Activated T-helper 17 cell treated with anti-CD3 and anti-CD28 coated beads, Interleukin-2, amount 50 U/mL, for 72 hours (primary cell): Measurements from ENCODE around the gene SCMH1. TPM values are rescaled to one million over a fixed set of nuclear protein-coding genes. Genes with fewer than 3 reads are reported as not detected.
A peak's percentile ranks its signal among the peaks of the same experiment; 100 is the strongest.
"Not testable (repeated sequence)": the region's sequence is repeated elsewhere in the genome, so short reads cannot be mapped to it uniquely, and the experiment has no call there.

Experiments used
- ATAC-seq: fragments of 150-1000 bp; cut with Tn5 transposase; replicated peaks from 2 replicates; pipeline ENCODE4 v1.10.0; 2021; ENCODE audit warnings: mild to moderate bottlenecking, moderate library complexity
- H3K27ac Mint-ChIP-seq: one replicate; pipeline ENCODE4 v1.8.0; 2022; ENCODE audit warnings: mixed read lengths
- H3K27me3 Mint-ChIP-seq: one replicate; pipeline ENCODE4 v1.8.0; 2022; ENCODE audit warnings: mixed read lengths
- H3K36me3 Mint-ChIP-seq: one replicate; pipeline ENCODE4 v1.8.0; 2022; ENCODE audit warnings: low read depth, mild to moderate bottlenecking, mixed read lengths
- H3K4me1 Mint-ChIP-seq: one replicate; pipeline ENCODE4 v1.8.0; 2022; ENCODE audit warnings: mixed read lengths
- H3K4me3 Mint-ChIP-seq: one replicate; pipeline ENCODE4 v1.8.0; 2022; ENCODE audit warnings: mild to moderate bottlenecking, mixed read lengths
- H3K9me3 Mint-ChIP-seq: one replicate; pipeline ENCODE4 v1.8.0; 2022; ENCODE audit warnings: mixed read lengths
- total RNA-seq, 2 donors: library from RNA; stranded (reverse); gene quantifications; one replicate each; pipeline ENCODE4 v1.2.3, GENCODE V29; 2022

The SCMH1 gene
- total RNA-seq, 2 donors from 2014 or later = 23.2 to 27.5 TPM

GRCh38 chr1:41239988-41240610, 2.0 kb downstream of the SCMH1 start:
- H3K27ac Mint-ChIP-seq = peak overlapping the region; percentile 87
- H3K4me1 Mint-ChIP-seq = peaks cover 5% of the 10 kb centered on the region
- H3K9me3 Mint-ChIP-seq = no peaks in the 10 kb centered on the region
- no peak for ATAC-seq
- H3K4me3 Mint-ChIP-seq = peak overlapping the region; percentile 79
- H3K27me3 Mint-ChIP-seq = no peaks in the 10 kb centered on the region
- H3K36me3 Mint-ChIP-seq = no peaks in the 10 kb centered on the region

DNA sequence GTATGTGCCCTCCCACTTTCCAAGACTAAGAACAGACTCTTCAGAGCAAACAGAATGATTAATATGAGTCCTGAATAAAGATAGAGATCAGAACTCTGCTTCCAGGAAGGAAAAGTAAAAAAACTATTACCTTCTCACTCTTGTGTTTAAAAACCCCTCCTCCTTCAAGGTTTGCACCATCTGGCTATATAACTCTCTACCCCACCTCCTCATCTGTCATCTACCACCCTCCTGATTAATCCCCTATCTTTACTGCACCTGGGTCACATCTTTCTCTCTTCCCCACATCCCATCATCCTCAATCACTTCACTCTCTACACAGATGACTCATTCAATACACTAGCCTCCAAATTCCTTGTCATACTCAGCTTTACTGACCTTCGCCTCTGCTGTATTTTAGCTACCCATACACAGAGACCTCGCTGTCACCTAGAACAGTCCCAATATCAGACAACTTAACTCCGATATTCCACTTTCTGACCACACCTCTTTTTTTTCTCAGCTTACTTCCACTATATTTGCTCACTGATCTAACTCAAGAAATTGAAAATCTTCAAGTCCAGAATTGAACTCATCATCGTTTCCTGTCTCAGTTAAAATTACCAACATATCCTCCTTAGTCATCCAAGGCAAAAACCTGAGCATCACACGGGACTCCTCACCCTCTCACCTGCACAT, 3.7 kb downstream of the SCMH1 start:
- H3K27me3 Mint-ChIP-seq = no peaks in the 10 kb centered on the region
- peaks cover 9% of the 10 kb centered on the region for H3K4me1 Mint-ChIP-seq
- H3K9me3 Mint-ChIP-seq = no peaks in the 10 kb centered on the region
- peak; percentile 64 for ATAC-seq
- no peak overlapping the region for H3K27ac Mint-ChIP-seq
- no peak overlapping the region for H3K4me3 Mint-ChIP-seq
- H3K36me3 Mint-ChIP-seq = no peaks in the 10 kb centered on the region

DNA sequence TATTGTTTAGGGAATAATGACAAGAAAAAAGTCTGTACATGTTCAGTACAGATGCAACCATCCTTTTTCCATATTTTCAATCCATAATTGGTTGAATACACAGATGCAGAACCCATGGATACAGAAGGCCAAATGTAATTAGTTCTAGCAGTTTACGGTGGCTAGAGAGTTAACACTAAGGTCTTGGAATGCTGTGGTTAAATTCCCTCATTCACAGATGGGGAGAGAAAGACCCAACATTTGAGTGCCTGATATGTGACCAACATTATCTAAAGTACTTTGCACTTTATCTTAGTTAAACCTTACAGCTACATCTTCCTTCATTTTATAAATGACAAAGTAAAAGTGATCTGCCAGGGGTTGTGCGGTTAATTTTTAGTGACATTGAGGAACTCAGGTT, 5.3 kb downstream of the SCMH1 start:
- Mint-ChIP-seq H3K27me3 (no peaks in the 10 kb centered on the region), H3K4me1 (peaks cover 9% of the 10 kb centered on the region), H3K36me3 (no peaks in the 10 kb centered on the region), H3K9me3 (no peaks in the 10 kb centered on the region), H3K4me3 (no peak overlapping the region), H3K27ac (no peak overlapping the region)
- ATAC-seq = no peak

DNA sequence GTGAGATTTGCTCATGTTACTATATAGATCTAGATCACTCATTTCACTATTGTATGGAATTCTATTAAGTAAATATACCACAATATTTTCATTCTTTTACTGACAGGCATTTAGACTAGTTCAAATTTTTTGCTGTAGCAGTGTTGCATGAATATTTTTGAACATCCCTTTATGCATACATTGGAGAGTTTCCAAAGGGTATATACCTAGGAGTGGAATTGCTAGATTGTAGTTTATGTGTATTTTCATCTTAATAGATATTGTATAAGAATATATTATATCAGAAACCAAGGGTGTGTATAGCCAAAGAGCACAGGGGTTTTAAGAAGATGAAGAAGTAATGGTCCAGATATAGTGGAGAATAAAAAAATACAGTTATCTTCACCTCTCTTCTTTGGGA, 6.2 kb downstream of the SCMH1 start:
- Mint-ChIP-seq H3K4me3 (no peak overlapping the region), H3K4me1 (peaks cover 8% of the 10 kb centered on the region), H3K9me3 (no peaks in the 10 kb centered on the region), H3K36me3 (no peaks in the 10 kb centered on the region), H3K27me3 (no peaks in the 10 kb centered on the region), H3K27ac (no peak overlapping the region)
- no peak for ATAC-seq

GRCh38 chr1:41233708-41234107, 8.4 kb downstream of the SCMH1 start:
- H3K27me3 Mint-ChIP-seq = no peaks in the 10 kb centered on the region
- H3K4me1 Mint-ChIP-seq = peaks cover 4% of the 10 kb centered on the region
- no peak overlapping the region for H3K27ac Mint-ChIP-seq
- ATAC-seq = no peak
- H3K36me3 Mint-ChIP-seq = no peaks in the 10 kb centered on the region
- H3K4me3 Mint-ChIP-seq = no peak overlapping the region
- no peaks in the 10 kb centered on the region for H3K9me3 Mint-ChIP-seq

GRCh38 chr1:41232305-41232704, 9.8 kb downstream of the SCMH1 start:
- no peak for ATAC-seq
- no peaks in the 10 kb centered on the region for H3K27me3 Mint-ChIP-seq
- H3K4me1 Mint-ChIP-seq = peaks cover 4% of the 10 kb centered on the region
- H3K36me3 Mint-ChIP-seq = peaks cover 5% of the 10 kb centered on the region
- H3K27ac Mint-ChIP-seq = no peak overlapping the region
- no peaks in the 10 kb centered on the region for H3K9me3 Mint-ChIP-seq
- H3K4me3 Mint-ChIP-seq = no peak overlapping the region

- Mint-ChIP-seq H3K36me3 (peaks cover 5% of the 10 kb centered on the region), H3K9me3 (no peaks in the 10 kb centered on the region), H3K27ac (no peak overlapping the region), H3K4me3 (no peak overlapping the region), H3K4me1 (peaks cover 4% of the 10 kb centered on the region), H3K27me3 (no peaks in the 10 kb centered on the region)
- no peak for ATAC-seq
These were observed 11.4 kb downstream of the SCMH1 start for GRCh38 chr1:41230656-41231055.

- not testable (repeated sequence) for H3K4me1 Mint-ChIP-seq, H3K9me3 Mint-ChIP-seq, H3K27ac Mint-ChIP-seq, H3K27me3 Mint-ChIP-seq, ATAC-seq, H3K4me3 Mint-ChIP-seq, H3K36me3 Mint-ChIP-seq
These were observed 12.9 kb downstream of the SCMH1 start for GRCh38 chr1:41229219-41229618.

- Mint-ChIP-seq H3K4me3 (no peak overlapping the region), H3K36me3 (peaks cover 5% of the 10 kb centered on the region), H3K27me3 (no peaks in the 10 kb centered on the region), H3K9me3 (no peaks in the 10 kb centered on the region), H3K27ac (no peak overlapping the region), H3K4me1 (no peaks in the 10 kb centered on the region)
- ATAC-seq = no peak
These were observed 15.2 kb downstream of the SCMH1 start for GRCh38 chr1:41226815-41227434.

DNA sequence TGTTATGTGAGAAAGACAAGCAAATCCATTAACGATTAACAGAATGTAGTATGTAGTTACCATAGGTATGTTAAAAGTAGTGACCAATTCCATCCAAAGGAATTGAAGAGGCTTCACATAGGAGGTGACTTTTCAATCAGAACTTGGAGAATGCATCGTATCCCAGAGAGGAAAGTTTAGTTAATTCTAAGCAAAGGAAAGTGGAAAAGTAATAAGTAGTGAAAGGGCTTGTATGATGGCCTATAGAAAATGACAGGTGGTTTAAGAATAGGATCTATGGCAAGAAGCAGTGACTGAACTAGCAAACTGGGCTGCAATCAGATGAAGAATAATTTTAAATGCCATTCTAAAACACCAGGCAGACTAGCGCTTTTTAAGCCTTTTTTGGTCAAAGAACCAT, 16.6 kb downstream of the SCMH1 start:
- Mint-ChIP-seq H3K36me3 (peaks cover 12% of the 10 kb centered on the region), H3K4me1 (peaks cover 4% of the 10 kb centered on the region), H3K27me3 (no peaks in the 10 kb centered on the region), H3K9me3 (peaks cover 4% of the 10 kb centered on the region), H3K27ac (no peak overlapping the region), H3K4me3 (no peak overlapping the region)
- no peak for ATAC-seq

GRCh38 chr1:41222496-41222895, 19.6 kb downstream of the SCMH1 start:
- Mint-ChIP-seq H3K4me3 (no peak overlapping the region), H3K36me3 (peaks cover 27% of the 10 kb centered on the region), H3K27me3 (no peaks in the 10 kb centered on the region), H3K27ac (no peak overlapping the region), H3K4me1 (peaks cover 4% of the 10 kb centered on the region), H3K9me3 (peaks cover 4% of the 10 kb centered on the region)
- ATAC-seq = no peak

DNA sequence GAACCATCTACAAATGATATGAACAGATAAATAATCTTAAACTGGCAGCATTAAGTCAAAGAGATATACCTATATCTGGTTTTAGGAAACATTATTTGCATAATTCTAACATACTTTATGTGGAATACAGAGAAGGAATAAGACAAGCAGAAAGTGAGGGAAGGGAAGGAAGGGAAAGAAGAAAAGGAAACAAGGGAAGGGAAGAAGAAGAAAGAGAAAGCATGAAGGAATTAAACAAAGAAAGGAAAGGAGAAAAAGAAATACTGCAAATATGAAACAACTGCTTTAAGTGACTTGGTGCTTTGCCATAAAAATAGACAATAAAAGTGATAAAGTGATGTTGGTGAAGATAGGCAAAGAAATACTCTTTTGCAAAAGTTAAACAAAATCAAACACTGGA, 20.1 kb downstream of the SCMH1 start:
- Mint-ChIP-seq H3K36me3 (peaks cover 32% of the 10 kb centered on the region), H3K9me3 (peaks cover 4% of the 10 kb centered on the region), H3K4me3 (no peak overlapping the region), H3K27ac (no peak overlapping the region), H3K4me1 (peaks cover 4% of the 10 kb centered on the region), H3K27me3 (no peaks in the 10 kb centered on the region)
- no peak for ATAC-seq

- Mint-ChIP-seq H3K4me3 (no peak overlapping the region), H3K36me3 (peaks cover 33% of the 10 kb centered on the region), H3K27me3 (no peaks in the 10 kb centered on the region), H3K9me3 (peaks cover 4% of the 10 kb centered on the region), H3K27ac (no peak overlapping the region), H3K4me1 (peaks cover 7% of the 10 kb centered on the region)
- ATAC-seq = no peak
These were observed 24.0 kb downstream of the SCMH1 start for GRCh38 chr1:41218152-41218551.

DNA sequence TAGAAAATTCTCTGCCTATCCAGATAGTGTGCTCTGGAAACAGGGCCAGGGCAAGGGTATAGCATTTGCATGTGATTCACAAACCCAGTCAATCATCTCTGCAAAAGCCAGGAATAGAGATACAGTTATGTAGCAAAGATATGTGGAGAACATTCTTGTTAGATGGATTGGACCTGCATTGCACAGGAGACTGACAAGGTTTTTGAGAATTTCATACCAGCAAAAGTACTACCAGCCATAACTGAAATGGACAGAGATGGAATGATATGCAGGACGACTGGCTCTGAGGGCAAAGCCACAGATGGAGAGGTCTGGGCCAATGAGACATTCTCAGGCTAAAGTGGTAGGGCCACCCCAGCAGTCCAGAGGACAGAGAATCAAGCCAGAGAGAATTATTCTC, 24.7 kb downstream of the SCMH1 start:
- H3K4me3 Mint-ChIP-seq = no peak overlapping the region
- H3K36me3 Mint-ChIP-seq = peaks cover 33% of the 10 kb centered on the region
- no peaks in the 10 kb centered on the region for H3K27me3 Mint-ChIP-seq
- H3K9me3 Mint-ChIP-seq = peaks cover 4% of the 10 kb centered on the region
- H3K4me1 Mint-ChIP-seq = peaks cover 7% of the 10 kb centered on the region
- ATAC-seq = no peak
- no peak overlapping the region for H3K27ac Mint-ChIP-seq

GRCh38 chr1:41215623-41216022, 26.5 kb downstream of the SCMH1 start:
- H3K4me3 Mint-ChIP-seq = no peak overlapping the region
- H3K4me1 Mint-ChIP-seq = peaks cover 9% of the 10 kb centered on the region
- H3K9me3 Mint-ChIP-seq = no peaks in the 10 kb centered on the region
- H3K36me3 Mint-ChIP-seq = peaks cover 28% of the 10 kb centered on the region
- H3K27me3 Mint-ChIP-seq = no peaks in the 10 kb centered on the region
- no peak overlapping the region for H3K27ac Mint-ChIP-seq
- no peak for ATAC-seq
